ENCODE data around the gene SIRT2. TPM values are rescaled to one million over a fixed set of nuclear protein-coding genes. Genes with fewer than 3 reads are reported as not detected.
A peak's percentile ranks its signal among the peaks of the same experiment; 100 is the strongest.
"Not testable (repeated sequence)": the region's sequence is repeated elsewhere in the genome, so short reads cannot be mapped to it uniquely, and the experiment has no call there.

SIRT2 gene
- total RNA-seq, 4 donors from 2014 or later = 59.6 to 115 (median 74.5) TPM

GRCh38 chr19:38862321-38863059, 36.9 kb downstream of the SIRT2 start:
- no peak for TF ChIP-seq CTCF (IDR thresholded peaks at IDR 0.05)
- no peak for ATAC-seq (ENCODE audit: low FRiP score)
- DNase-seq (ENCODE audit: low spot score) = no peak

- no peak for TF ChIP-seq CTCF (IDR thresholded peaks at IDR 0.05)
Measured at GRCh38 chr19:38861368-38861767, 38.0 kb downstream of the SIRT2 start.

GRCh38 chr19:38859631-38860204, 39.7 kb downstream of the SIRT2 start:
- not testable (repeated sequence) for DNase-seq (ENCODE audit: low spot score); ATAC-seq (ENCODE audit: low FRiP score)

More at GRCh38 chr19:38861368-38861767, 38.0 kb downstream of the SIRT2 start:
- no peak for DNase-seq (ENCODE audit: low spot score)
- no peak for ATAC-seq (ENCODE audit: low FRiP score)

GRCh38 chr19:38856813-38857212, 42.6 kb downstream of the SIRT2 start:
- no peak for DNase-seq (ENCODE audit: low spot score)
- no peak for ATAC-seq (ENCODE audit: low FRiP score)
- TF ChIP-seq CTCF (IDR thresholded peaks at IDR 0.05) = no peak

- DNase-seq (ENCODE audit: low spot score); ATAC-seq (ENCODE audit: low FRiP score): not testable (repeated sequence)
Measured at GRCh38 chr19:38855751-38856150, 43.7 kb downstream of the SIRT2 start.

- DNase-seq (ENCODE audit: low spot score); ATAC-seq (ENCODE audit: low FRiP score): not testable (repeated sequence)
Measured at GRCh38 chr19:38854961-38855360, 44.5 kb downstream of the SIRT2 start.

- DNase-seq (ENCODE audit: low spot score) (no peak), ATAC-seq (ENCODE audit: low FRiP score) (no peak)
- TF ChIP-seq CTCF (IDR thresholded peaks at IDR 0.05) = no peak
Measured at GRCh38 chr19:38853214-38853613, 46.2 kb downstream of the SIRT2 start.

- ATAC-seq (ENCODE audit: low FRiP score) (no peak), DNase-seq (ENCODE audit: low spot score) (peak; percentile 58)
- TF ChIP-seq CTCF (IDR thresholded peaks at IDR 0.05) = no peak
Measured at GRCh38 chr19:38852231-38853044, 47.0 kb downstream of the SIRT2 start.

All from omental fat pad (tissue), 4 donors.